A375 (cell line): ENCODE measurements around the gene AMACR. TPM values are rescaled to one million over a fixed set of nuclear protein-coding genes. Genes with fewer than 3 reads are reported as not detected.

Experiments
- small RNA-seq: library from RNA; depleted of rRNA; stranded (forward); fragments of <200 nt; gene quantifications from one replicate; pipeline ENCODE3, GENCODE V24; 2014
- total RNA-seq: library from RNA; depleted of rRNA; stranded (reverse); fragments of >200 nt; shearing (Covaris generic); gene quantifications from 2 replicates; pipeline ENCODE4 v1.2.3, GENCODE V29; 2014; rRNA removed

The AMACR gene
- total RNA-seq: 42.8 and 49.8 TPM in 2 replicates

GRCh38 chr5:34007621-34008600 is at the start of gene AMACR:
Gene AMACR, minus strand, starts transcription at chr5:34008050. Its CDS starts 31 bp downstream, at chr5:34008019.

DNA sequence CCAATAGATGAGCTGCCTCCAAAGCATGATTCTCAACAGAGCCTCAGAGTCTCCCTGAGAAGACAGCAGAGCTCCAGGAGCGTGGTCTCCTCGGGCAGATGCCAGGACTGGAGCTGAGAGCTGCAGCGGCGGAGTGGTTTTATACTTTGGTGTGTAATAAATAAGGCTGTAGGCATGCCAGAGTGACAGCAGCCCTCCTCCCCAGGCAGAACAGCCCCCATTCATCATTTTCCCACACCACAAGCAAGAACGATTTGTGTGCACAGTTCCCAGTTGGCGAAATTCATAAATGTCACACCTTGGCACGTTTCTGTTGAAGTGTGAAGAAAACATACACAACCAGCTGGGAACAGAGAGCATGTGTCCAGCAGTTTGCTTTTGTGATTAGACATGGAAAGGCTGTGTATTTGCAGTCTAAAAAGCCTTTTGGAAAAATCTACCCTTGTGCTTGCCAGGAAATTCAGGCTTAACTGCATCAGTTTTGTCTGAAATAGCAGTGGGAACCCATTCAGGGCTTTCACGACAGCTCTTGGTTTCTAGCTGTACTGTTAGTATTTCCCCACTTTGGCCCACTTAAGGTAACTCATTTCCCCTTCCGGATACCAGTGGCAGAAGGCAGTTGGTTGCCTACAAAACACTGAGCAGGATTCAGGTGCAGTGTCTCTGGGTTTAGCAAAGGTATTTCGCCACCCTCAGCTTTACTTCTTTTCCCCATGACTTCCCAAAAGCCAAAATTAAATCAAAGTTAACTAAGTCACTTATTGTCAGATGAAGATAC is 35.4 kb upstream of the AMACR start, which contains the start of gene C1QTNF3:
Gene C1QTNF3 (minus strand): TSS at position 115 of the 778 bp plus-strand sequence. CDS start 88 bp downstream, at position 27.

DNA sequence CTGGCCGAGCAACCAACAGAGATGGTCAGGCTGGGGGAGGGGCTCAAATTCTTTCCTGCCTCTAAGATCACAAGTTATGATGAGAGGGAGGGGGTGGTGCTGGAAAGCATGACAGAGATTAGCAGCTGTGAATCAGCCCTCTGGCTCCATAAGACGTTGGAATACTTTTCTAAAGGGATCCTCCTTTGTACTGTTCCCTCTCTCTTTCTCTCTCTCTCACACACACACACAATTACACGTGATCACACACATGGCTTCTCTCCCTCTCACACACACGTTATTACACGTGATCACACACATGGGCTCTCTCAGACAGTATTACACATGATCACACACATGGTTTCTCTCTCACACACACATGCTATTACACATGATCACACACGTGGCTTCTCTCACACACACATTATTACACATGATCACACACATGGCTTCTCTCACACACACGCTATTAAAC is 23.2 kb downstream of the AMACR start, which contains the start of gene SLC45A2:
Gene SLC45A2 (minus strand): TSS at position 23 of the 454 bp plus-strand sequence. CDS start 110 bp downstream, outside the sequence.

DNA sequence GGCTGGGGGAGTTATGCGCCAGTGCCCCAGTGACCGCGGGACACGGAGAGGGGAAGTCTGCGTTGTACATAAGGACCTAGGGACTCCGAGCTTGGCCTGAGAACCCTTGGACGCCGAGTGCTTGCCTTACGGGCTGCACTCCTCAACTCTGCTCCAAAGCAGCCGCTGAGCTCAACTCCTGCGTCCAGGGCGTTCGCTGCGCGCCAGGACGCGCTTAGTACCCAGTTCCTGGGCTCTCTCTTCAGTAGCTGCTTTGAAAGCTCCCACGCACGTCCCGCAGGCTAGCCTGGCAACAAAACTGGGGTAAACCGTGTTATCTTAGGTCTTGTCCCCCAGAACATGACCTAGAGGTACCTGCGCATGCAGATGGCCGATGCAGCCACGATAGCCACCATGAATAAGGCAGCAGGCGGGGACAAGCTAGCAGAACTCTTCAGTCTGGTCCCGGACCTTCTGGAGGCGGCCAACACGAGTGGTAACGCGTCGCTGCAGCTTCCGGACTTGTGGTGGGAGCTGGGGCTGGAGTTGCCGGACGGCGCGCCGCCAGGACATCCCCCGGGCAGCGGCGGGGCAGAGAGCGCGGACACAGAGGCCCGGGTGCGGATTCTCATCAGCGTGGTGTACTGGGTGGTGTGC is 71.4 kb downstream of the AMACR start, which contains the start of gene RXFP3:
Gene RXFP3 (plus strand): TSS at position 6 of the 636 bp plus-strand sequence. CDS start 355 bp downstream, at position 361.

Small RNAs within 50 kb of the gene (small RNA-seq; reads per million reads assigned to genes)
- gene AC139783.1: not detected

Other genes with a start within 250 kb of the AMACR start
- 15.2 and 15.6 TPM in 2 replicates for gene ADAMTS12, start 116.1 kb downstream of the AMACR start, total RNA-seq
- gene RXFP3, start 71.7 kb downstream of the AMACR start, total RNA-seq: 0.05 TPM in 1 of 2 replicates, not detected in the other
- 0.49 and 0.69 TPM in 2 replicates for gene SLC45A2, start 23.4 kb downstream of the AMACR start, total RNA-seq
- gene C1QTNF3, start 35.2 kb upstream of the AMACR start, total RNA-seq: 2.3 and 2.8 TPM in 2 replicates